ENCODE data around the gene ATAD5.

DNA sequence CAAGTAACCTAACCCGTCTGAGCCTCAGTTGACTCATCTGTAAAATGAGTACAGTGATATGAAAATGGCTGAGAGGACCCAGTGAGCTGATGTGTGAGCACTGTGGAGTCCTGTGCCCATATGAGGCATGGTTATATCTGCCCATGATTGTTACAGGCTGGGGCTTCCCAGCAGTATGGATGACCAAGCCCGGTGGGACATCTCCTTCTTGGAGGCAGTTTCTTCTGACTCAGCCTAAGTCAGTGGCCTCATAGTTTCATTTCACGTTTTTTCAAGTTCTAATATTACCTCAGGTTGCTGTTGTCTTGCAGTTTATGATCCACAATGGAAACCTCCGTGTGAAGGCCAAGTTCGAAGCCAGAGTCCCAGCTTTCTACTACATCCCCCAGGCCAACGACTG lies 94.8 kb downstream of the ATAD5 start:
- TF ChIP-seq POLR2AphosphoS5 (IDR thresholded peaks at IDR 0.05; ENCODE audit: low read depth, low read length) (no peak), SIN3A (IDR thresholded peaks at IDR 0.05; ENCODE audit: borderline replicate concordance, insufficient read depth, low read length) (no peak)
- TF ChIP-seq, protein P1, sequence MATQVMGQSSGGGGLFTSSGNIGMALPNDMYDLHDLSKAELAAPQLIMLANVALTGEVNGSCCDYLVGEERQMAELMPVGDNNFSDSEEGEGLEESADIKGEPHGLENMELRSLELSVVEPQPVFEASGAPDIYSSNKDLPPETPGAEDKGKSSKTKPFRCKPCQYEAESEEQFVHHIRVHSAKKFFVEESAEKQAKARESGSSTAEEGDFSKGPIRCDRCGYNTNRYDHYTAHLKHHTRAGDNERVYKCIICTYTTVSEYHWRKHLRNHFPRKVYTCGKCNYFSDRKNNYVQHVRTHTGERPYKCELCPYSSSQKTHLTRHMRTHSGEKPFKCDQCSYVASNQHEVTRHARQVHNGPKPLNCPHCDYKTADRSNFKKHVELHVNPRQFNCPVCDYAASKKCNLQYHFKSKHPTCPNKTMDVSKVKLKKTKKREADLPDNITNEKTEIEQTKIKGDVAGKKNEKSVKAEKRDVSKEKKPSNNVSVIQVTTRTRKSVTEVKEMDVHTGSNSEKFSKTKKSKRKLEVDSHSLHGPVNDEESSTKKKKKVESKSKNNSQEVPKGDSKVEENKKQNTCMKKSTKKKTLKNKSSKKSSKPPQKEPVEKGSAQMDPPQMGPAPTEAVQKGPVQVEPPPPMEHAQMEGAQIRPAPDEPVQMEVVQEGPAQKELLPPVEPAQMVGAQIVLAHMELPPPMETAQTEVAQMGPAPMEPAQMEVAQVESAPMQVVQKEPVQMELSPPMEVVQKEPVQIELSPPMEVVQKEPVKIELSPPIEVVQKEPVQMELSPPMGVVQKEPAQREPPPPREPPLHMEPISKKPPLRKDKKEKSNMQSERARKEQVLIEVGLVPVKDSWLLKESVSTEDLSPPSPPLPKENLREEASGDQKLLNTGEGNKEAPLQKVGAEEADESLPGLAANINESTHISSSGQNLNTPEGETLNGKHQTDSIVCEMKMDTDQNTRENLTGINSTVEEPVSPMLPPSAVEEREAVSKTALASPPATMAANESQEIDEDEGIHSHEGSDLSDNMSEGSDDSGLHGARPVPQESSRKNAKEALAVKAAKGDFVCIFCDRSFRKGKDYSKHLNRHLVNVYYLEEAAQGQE (IDR thresholded peaks at IDR 0.05; ENCODE audit: insufficient read depth in 1 of 2, low read depth in 2 of 2, low read length in 2 of 2), result no peak

Measured in PFSK-1 (cell line).